Stimulated activated CD4-positive, alpha-beta T cell treated with anti-CD3 and anti-CD28 coated beads, TNF-alpha, amount 100 ng/mL, for 4 hours (primary cell): Measurements from ENCODE around the gene S100B.

Source experiments
- DNase-seq, 3 experiments: peaks; one replicate each; pipeline ENCODE4 v3.0.0-alpha.2; 2020; ENCODE audit warnings: low read depth in 3 of 3

S100B gene

DNA sequence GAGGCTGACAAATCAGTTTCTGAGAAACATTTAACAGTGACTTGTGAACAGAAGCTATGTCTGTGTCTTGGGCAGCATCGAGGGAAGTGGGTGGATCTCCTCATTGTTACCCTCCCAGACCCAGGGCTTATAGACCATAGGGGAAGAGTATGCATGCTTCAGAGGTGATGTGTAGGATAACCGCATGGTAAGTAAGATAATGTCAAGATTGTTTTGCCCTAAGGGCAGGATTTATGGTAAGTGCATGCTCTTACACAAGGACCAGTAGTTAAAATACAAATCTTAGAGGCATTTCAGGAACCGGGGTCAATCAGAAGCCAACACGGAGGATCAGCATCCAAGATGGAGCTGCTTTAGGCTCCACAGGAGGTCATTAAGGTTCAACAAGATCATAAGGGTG lies 22.8 kb upstream of the S100B start:
- DNase-seq, result no peak

DNA sequence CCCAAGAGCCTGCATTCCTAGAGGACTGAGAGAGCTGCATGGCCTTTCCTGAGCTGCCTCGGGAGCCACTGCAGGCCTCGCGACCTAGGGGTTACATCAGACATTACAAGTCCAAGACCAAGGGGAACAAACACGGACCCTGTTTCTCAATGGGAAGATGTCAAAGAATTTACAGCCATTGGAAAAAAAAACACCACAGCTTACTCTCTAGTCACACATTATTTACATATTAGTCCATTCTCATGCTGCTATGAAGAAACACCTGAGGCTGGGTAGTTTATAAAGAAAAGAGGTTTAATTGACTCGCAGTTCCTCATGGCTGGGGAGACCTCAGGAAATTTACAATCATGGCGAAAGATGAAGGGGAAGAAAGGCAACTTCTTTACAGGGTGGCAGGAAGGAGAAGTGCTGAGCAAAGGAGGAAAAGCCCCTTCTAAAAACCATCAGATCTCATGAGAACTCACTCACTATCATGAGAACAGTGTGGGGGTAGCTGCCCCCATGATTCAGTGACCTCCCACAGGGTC lies 22.2 kb upstream of the S100B start:
- no peak for DNase-seq

DNA sequence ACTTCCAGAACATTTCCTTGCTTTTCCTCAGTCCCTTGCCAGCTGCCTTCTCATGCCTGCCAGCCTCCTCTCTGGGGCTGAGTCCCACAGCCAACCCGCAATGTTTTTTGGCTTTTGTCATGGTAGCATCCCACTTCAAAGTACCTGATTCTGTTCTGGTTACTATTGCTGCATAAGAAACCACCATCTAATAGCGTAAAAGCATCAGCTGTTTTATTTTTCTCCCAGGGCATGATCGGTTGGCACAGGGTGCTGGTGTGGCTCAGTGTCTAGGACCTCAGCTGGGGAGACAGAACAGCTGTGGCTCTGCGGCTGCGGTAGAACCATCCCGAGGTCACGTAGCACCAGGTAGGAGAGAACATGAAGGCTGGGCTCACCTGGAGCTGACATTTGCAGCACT lies 21.7 kb upstream of the S100B start:
- no peak for DNase-seq

DNA sequence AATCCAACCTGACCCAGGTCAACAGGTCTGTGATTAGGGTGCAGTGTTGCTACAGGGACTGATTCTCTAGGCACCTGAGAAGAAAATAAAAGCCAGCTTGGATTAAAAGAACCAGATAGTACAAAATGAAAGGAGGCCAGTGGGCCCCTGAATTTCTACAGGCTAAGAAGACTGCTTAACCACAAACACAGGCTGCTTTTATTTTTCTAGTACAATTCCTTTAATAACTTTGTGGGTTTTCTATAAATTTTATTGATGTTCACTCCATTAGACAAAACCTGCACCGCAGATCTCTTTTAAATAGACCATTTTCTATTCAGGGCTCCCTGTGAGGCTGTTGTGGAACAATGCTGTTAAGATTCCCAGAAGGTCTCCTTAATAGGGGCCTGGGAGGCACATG lies 20.9 kb upstream of the S100B start:
- DNase-seq, result no peak

DNA sequence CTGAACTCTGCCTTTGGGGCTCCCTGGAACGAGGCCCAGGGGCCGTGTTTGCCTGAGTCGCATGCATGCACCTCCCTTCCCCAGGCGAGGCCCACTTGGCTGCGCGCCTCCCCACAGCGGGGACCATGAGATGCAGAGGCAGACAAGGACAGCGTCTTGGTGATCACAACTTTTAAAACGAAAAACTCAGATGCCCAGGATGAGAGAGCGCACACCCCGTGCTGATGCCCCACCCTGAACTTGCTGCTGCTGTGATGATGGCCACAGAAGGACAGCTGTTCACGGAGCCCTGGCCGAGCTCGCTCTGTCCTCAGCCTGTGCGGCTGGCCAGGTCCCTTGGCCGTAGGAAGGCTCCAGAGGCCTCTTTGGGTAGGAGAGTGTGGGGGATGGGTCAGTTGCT lies 19.2 kb upstream of the S100B start:
- DNase-seq, result no peak

DNA sequence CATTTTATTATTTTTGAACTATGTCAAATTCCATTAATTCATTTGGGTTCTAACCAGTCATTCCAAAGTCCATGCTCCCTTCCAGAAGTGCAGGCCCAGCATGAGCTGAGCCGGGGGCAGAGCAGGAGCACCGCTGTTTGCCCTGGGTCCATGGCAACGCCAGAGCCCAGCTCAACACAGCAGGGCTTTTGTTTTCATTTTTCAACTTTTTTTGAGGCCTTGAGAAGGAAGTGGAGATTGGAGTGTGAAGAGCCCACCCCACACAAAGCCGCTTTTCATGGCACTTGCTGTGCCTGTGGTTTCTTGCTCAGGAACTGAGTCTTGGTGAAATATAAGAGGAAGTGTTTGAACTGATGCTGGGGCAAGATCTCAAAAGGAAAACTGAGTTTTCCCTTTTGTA lies 17.3 kb upstream of the S100B start:
- DNase-seq, result no peak

DNA sequence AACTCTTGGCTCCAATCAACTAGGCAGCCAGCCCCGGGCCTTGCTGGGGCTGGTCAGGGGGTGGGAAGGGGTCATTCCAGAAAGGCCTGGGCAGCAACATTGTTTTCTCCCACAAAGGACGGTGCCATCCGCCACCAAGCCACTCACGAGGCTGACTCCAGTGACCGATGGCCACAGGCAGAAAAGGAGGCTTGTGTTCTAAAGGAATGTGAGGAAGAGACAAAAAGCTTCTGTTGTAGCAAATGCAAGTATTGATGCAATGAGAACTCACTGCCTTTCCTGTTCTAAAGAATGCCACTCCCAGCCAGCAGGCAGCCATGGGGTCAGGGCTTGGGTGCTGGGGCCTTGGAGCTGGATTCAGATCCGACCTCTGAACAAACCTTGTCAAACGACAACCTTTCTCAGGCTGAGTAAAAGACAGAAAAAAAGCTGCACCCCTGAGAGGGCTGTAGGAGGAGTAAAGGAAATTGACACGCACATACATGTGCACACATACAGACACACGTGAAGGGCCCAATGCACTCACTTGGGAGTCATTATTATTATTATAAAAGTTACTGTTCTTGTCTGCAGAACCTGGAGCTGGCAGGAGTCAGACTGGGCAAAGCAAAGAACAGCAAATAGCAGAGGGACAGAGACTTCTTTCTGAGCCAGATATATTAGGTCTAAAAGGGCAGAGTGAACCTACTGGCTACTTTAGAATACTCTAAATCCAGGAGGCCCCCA lies 16.7 kb upstream of the S100B start:
- no peak for DNase-seq

DNA sequence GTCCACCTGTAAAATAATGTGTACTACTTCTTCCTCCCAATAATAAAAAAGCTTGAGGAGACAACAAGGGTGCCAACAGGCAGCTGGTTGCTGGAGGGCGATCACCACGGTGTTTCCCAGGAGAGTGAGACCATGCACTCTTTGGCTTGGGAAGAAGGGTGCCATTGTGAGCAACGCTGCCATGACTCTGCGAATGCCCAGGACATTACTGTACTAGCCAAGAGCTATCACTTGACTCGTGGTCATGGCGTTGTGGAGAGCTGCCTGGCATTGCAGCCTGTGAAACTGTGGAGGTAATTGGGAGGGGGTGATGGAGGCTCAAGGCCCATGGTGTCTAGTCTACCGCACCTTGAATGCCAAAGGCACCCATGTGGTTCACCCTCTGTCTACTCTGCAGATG lies 16.0 kb upstream of the S100B start:
- no peak for DNase-seq

DNA sequence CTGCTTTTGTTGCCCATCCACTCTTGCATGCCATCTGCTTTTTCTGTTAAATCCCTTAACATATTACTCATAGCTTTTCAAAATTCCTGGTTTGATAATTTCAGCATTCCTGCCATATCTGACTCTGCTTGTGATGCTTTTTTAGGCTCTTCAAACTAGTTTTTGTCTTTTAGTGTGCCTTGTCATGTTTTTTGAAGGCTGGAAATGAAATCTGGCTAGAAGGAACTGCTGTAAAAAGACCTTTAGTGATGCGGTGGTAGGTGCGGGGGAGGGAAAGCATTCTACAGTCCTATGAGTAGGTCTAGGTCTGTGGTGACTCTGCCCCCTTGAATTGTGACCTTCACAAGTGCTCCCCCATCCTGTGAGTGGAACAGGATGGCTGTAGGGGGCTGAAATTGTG lies 15.0 kb upstream of the S100B start:
- no peak for DNase-seq

DNA sequence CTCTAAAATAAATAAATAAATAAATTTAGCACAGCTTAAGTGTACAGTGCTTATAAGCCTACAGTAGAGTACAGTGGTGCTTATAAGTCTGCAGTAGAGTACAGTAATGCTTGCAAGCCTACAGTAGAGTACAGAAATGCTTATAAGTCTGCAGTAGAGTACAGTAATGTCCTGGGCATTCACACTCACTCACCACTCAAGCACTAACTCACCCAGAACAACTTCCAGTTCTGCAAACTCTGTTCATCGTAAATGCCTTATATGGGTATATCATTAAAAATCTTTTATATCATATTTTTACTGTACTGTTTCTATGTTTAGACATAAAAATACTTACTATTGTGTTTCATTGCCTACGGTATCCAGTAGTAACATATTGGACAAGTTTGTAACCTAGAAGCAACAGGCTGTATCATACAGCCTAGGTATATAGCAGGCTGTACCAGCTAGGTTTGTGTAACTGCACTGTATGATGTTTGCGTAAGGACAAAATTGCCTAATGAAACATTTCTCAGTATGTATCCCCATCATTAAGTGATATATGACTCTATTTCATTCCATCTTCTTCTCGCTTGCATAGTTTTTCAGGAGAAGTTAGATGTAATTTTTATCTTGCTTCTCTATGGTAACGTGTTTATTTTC lies 14.0 kb upstream of the S100B start:
- DNase-seq, result no peak

DNA sequence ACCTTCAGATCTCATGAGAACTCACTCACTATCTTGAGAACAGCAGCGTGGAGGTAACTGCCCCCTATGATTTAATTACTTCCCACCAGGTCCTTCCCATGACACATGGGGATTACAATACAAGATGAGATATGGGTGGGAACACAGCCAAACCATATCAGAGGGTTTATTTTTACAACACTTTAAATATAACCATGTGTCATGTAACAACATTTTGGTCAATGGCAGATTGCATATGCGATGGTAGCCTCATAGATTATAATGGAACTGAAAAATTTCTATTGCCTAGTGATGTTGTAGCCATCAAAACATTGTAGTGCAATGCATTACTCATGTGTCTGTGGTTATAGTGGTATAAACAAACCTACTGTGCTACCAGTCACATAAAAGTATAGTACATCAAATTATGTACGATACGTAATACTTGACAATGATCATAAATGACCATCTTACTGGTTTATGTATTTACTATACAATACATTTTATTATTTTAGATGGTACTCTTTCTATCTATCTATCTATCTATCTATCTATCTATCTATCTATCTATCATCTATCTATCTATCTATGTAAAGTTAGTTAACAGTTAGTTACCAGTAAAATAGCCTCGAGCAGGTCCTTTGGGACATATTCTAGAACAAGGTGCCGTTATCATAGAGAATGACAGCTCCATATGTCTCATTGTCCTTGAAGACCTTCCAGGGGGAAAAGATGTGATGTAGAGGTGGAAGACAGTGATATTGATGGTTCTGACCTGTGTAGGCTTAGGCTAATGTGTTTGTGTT lies 12.6 kb upstream of the S100B start:
- no peak for DNase-seq

DNA sequence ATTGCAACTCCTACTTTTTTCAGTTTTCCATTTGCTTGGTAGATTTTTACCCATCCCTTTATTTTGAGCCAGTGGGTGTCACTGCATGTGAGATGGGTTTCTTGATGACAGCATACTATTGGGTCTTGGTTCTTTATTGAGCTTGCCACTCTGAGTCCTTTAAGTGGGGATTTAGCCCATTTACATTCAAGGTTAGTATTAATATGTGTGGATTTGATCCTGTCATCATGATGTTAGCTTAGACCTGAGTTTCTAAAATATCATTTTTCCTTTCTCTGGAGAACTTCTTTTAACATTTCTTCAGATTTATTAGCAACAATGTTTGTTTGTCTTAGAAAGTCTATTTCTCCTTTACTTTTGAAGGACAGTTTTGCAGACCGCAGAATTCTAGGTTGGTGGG lies 11.8 kb upstream of the S100B start:
- DNase-seq, result no peak

DNA sequence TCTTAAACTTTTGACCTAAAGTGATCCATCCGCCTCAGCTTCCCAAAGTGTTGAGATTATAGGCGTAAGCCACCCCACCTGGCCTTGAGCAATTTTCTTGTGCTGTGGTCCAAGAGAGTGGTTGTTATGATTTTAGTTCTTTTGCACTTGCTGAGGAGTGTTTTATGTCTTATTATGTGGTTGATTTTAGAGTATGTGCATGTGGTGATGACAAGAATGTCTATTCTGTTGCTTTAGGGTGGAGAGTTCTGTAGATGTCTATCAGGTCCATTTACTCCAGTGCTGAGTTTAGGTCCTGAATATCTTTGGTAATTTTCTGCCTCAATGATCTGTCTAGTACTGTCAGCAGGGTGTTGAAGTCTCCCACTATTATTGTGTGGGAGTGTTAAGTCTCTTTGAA lies 11.2 kb upstream of the S100B start:
- DNase-seq, result no peak

DNA sequence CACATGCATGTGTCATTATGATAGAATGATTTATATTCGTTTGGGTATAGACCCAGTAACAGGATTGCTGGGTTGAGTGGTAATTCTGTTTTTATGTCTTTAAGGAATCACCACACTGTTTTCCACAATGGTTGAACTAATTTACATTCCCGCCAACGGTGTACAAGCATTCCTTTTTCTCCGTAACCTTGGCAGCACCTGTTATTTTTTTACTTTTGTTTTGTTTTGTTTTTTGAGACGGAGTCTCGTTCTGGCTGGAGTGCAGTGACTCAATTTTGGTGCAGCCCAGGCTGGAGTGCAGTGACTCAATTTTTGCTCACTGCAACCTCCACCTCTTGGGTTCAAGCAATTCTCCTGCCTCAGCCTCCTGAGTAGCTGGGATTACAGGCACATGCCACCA lies 8.5 kb upstream of the S100B start:
- DNase-seq, result no peak

DNA sequence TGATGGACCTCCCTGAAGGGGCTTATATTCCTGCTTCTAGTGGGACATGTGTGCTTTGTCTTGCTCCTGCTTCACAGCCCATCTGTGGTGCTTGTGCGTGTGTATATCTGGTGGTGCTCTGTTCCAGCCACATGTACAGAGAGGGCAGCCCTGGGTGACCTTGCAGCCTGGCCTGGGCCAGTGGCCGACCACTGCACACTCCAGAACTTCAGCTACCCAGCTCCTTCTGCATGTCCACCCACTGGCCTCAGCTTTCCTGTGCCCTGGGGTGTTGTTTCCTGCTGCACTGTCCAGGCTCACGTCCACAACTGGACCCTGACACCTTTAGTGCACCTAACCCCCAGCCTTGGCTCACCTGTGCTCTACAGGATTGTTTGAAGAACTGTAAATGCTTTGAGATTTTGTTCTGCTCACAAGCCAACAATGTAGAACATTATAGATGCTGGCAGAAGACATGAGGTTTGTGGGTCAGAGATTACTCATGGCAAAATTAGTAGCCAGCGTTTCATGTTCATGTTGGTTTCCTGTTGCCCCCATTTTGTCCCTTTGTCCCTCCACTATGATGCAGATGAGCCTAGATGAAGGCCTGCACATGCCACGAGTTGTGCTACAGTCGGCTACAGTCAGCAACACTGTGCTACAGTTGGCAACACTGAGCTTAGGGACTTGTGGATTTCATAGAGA lies 5.3 kb upstream of the S100B start:
- DNase-seq, result no peak

DNA sequence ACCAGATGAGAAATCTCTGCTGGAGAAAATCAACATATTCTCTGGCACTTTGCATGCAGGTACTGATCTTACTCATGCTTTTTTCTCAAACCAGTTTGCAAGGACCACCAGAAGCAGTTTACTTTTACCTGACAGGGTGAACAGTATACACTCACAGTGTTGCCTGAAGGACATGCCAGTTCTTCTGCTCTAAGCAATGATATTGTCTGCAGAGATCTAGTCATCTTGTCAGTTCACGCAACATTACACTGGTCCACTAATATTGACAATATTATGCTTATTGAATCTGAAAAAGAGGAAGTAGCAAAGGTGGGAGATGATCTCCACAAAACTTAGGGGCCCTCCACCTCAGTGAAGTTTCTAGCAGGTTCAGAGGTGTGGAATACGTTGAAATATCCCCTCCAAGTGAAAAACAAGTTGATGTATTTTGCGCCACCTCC lies 3.8 kb upstream of the S100B start:
- no peak for DNase-seq

DNA sequence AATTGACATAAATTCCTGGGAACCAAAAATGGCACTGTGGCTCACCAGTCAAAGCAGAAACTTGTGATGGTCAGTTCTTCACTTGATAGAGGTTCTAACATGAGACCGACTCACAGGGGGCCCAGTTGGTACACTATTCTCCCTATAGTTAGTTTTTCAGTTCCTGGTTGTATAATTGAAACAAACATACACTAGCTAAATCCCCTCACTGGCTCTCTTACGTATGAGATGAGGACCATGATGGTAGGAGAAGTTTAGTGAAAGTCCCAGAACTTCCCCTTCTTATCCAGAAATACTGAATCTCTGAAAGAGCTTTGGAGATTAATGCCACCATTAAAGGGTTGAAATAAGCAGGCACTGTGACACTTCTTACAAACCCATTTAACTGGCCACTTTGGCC lies 2.8 kb upstream of the S100B start:
- DNase-seq, result no peak

DNA sequence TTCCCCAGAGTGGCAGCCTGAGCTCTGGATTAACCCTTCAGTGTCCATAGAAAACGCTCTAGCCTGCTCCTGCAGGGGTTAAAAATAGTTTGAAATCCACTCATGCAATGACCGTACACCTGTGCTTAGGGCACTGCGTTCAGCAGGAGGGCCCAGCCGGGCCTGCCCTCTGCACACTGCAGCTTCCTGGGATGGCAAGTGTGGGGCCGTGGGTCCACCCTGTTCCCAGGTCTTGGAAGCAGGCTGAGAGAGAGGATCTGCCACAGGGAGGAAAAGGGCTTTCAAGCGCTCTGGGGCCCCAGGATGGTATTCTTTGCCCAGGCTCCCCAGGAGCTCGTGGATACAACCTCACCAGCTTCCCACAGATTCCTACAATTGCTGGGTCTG lies 1.5 kb upstream of the S100B start:
- no peak for DNase-seq

DNA sequence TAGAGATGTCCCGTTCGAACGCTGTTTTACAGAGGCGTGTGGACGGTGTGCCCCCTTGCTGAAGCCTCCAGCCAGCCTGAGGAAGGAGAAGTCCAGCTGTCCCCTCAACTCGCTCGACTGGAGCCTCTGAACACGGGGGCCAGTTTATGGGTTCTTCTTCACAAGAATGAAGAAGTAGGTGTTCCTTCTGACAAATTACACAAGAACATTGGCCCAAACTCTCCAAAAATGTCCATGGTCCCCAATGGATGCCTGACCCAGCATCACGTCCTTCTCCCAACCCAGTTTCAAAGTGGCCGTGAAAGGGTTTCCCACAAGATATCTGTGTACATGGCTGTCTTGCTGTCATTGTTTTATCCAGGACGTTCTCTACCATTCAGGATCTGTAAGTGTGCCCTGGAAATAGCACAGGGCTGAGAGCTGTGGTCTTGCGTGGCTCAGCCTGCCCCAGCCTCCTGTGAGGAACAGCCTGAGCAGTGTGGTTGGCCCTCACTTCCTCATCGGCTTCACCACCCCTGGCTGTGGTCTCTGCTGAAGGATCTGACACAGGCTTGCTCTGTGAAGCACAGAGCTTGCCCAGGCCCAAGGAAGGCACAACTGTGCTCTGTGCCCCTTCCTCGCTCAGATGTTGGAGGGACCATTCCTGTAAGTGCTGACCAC lies 1.0 kb upstream of the S100B start:
- peak in 1 of 3 experiments; percentile 16 for DNase-seq

DNA sequence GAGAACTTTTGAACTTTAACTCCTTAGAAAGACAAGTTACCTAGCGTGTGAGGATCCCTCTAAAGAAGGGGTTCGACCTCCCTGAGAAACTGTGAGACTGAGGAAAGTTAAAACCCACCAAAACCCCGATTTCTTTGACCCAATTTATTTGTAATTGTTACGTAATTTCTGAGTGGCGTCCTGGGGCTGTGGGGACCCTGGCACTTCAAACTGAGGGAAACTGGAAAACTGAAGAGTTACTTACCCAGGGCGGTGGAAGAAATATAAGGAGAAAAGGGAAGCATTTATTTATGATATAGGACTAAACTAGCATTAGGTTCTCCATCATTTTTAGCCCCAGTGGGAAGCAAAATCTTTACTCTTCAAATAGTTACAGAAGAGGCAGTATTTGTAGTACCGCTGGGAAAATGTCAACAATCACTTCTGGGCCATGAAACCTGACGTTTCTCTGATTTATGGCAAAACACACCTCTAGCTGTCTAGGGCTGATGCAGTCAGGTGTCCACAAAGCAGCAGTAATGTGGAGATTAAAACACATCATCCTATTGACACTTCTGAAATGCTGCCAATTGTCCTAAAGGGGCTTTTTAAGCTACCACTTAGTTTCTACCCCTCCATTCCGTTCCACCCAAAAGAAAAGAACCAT lies 430 bp downstream of the S100B start:
- DNase-seq, result no peak

DNA sequence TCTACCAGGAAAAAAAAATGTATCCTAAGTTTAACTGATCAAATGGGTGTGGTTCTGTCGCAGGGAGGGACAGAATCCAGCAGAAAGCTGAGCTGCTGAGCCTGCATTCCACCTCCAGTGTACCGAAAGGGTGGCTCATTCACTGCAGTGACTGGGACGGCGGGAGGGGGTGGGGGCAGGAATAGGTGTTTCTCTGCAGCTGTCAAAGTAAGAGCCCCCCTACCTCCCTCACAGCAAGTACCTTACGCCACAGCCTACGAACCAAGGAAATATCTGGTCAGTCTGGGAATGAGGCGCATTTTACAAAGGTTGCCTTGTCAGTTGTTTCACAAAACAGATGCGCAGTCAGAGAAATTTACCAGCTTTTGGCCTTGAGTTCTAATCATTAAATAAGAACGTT lies 1.7 kb downstream of the S100B start:
- DNase-seq, result no peak
